NB4 (cell line): Measurements from ENCODE around the gene BICD1.

Experiments
- DNase-seq: peaks from one replicate; pipeline ENCODE4 v3.0.0; 2010; ENCODE audit warnings: low read depth
- H3K4me3 ChIP-seq: one replicate; pipeline ENCODE4 v1.5.1; 2011; ENCODE audit warnings: mild to moderate bottlenecking, low read depth, low read length, moderate library complexity
- CTCF ChIP-seq: IDR thresholded peaks from one replicate; pipeline ENCODE4 v1.5.1; 2012; ENCODE audit warnings: low read depth, low read length
- MAX ChIP-seq: IDR thresholded peaks from 2 replicates; pipeline ENCODE4 v1.6.1; 2011; ENCODE audit warnings: low read depth, low read length
- MYC ChIP-seq: IDR thresholded peaks from 2 replicates; pipeline ENCODE4 v1.6.1; 2011; ENCODE audit warnings: low read depth, low read length
- POLR2A ChIP-seq: IDR thresholded peaks from 2 replicates; pipeline ENCODE4 v1.6.1; 2011; ENCODE audit warnings: mild to moderate bottlenecking; ENCODE audit not compliant: insufficient read length; ENCODE audit errors: extremely low read depth

Gene BICD1

GRCh38 chr12:32069071-32069470 lies 37.6 kb upstream of the BICD1 start:
- DNase-seq, result no peak
- no peak for TF ChIP-seq POLR2A
- no peak for TF ChIP-seq MAX
- no peak for TF ChIP-seq MYC
- no peak for TF ChIP-seq CTCF
- no peak overlapping the region for H3K4me3 ChIP-seq

- DNase-seq, result no peak
- H3K4me3 ChIP-seq, result no peak overlapping the region
- TF ChIP-seq CTCF (no peak), POLR2A (no peak), MYC (no peak), MAX (no peak)
Observed at GRCh38 chr12:32069731-32070130, 36.9 kb upstream of the BICD1 start.

- no peak for DNase-seq
Observed at GRCh38 chr12:32070370-32070769, 36.3 kb upstream of the BICD1 start.

GRCh38 chr12:32072102-32072501 lies 34.5 kb upstream of the BICD1 start:
- DNase-seq, result no peak
- no peak overlapping the region for H3K4me3 ChIP-seq
- no peak for TF ChIP-seq POLR2A
- TF ChIP-seq CTCF, result no peak
- TF ChIP-seq MYC, result no peak
- no peak for TF ChIP-seq MAX

More at GRCh38 chr12:32070370-32070769, 36.3 kb upstream of the BICD1 start:
- TF ChIP-seq MAX (no peak), MYC (no peak), CTCF (no peak), POLR2A (no peak)
- H3K4me3 ChIP-seq, result no peak overlapping the region

- H3K4me3 ChIP-seq, result no peak overlapping the region
- no peak for TF ChIP-seq POLR2A
- no peak for TF ChIP-seq CTCF
- TF ChIP-seq MYC, result no peak
- no peak for TF ChIP-seq MAX
- no peak for DNase-seq
Observed at GRCh38 chr12:32074432-32074831, 32.2 kb upstream of the BICD1 start.

GRCh38 chr12:32076941-32077340 lies 29.7 kb upstream of the BICD1 start:
- TF ChIP-seq CTCF, result no peak
- TF ChIP-seq MAX, result no peak
- no peak for TF ChIP-seq POLR2A
- TF ChIP-seq MYC, result no peak
- DNase-seq, result no peak

More at GRCh38 chr12:32076941-32077340, 29.7 kb upstream of the BICD1 start:
- no peak overlapping the region for H3K4me3 ChIP-seq
